ENCODE results near the gene KMT5B.

The KMT5B gene

GRCh38 chr11:68179847-68180246 lies 33.2 kb downstream of the KMT5B start:
- no peak for DNase-seq

- DNase-seq, result no peak
Measured at GRCh38 chr11:68177877-68178276, 35.2 kb downstream of the KMT5B start.

DNA sequence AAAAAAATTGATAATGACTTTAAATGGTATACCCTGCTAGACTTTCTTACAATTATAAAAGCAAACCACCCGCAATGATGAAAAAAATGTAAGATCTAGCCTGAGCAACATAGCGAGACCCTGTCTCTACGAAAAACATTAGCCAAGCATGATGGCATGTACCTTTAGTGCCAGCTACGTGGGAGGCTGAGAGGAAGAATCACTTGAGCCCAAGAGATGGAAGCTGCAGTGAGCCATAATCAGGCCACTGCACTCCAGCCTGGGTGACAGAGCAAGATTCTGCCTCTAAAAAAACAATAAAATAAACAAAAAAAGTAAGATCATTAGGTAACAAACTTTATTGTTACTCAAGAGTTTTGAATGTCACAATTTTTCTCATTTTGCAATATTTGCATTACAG lies 39.2 kb downstream of the KMT5B start:
- DNase-seq, result no peak

GRCh38 chr11:68169442-68169841 lies 43.7 kb downstream of the KMT5B start:
- no peak for DNase-seq

DNA sequence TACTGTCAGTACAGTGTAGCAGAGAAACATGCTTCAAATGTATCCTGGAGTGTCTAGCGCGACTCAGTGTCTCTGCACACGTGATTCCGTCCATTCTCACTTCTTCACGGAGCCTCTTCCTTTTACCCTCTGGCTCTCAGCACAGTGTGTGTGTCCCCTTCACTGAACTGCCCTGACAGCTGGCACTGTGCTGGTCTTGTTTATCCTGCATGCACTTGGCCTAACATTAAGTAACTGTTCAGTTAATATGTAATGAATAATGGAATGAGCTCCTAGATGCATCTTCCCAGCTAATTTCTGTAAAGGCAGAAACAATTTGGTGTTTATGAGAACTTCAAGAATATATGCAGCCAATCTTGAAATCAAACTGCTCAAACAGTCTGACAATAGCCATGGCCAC lies 44.4 kb downstream of the KMT5B start:
- no peak for DNase-seq

DNA sequence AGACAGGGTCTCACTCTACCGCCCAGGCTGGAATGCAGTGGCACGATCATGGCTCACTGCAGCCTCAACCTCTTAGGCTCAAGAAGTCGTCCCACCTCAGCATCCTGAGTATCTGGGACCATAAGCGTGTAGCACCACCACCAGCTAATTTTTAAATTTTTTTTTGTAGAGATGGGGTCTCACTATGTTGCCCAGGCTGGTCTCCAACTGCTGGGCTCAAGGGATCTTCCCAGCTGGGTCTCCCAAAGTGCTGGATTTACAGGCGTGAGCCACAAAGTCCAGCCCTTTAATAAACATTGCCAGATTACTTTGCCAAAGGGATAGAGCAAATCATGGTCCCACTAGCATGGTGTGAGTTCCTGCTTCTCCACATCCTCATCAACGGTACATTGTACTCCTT lies 45.6 kb downstream of the KMT5B start:
- no peak for DNase-seq

DNA sequence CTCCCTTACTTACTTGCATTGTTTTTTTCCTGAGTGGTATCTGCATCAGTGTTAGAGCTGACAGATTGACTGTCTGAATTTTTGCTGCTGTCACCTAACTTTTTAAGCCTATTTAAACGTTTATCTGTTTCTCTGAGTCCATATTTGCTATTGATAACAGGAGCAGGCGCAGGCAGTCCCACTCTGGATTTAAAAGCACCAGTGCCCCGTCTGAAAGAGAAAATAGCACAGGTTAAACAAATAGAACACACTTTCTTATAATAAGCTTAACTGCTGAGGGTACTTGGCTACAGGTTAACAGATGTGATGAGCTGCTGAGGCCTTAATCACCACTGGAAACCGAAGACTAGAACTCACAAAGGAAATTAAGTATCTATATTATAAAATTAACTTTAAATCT lies 46.1 kb downstream of the KMT5B start:
- DNase-seq, result no peak

DNA sequence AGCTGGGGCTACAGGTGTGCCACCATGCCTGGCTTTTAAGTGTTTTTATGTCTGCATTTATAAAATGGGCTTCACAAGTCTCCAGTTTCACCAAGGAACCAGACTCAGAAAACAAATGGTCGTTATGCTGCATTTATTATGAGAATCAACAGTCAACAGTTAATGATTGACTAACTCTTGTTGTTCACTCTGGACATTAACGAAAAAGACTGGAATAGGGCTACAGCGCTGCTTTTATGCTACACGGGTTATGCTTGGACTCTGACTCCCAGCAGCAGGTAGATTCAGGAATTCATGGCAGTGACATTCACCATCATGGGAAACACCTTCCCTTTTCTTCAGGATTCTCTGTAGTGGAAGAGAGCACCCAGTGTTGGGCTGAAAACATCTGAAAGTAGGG lies 47.5 kb downstream of the KMT5B start:
- no peak for DNase-seq

- no peak for DNase-seq
Measured at GRCh38 chr11:68164437-68164836, 48.7 kb downstream of the KMT5B start.

GRCh38 chr11:68163691-68164090 lies 49.4 kb downstream of the KMT5B start:
- no peak for DNase-seq

DNA sequence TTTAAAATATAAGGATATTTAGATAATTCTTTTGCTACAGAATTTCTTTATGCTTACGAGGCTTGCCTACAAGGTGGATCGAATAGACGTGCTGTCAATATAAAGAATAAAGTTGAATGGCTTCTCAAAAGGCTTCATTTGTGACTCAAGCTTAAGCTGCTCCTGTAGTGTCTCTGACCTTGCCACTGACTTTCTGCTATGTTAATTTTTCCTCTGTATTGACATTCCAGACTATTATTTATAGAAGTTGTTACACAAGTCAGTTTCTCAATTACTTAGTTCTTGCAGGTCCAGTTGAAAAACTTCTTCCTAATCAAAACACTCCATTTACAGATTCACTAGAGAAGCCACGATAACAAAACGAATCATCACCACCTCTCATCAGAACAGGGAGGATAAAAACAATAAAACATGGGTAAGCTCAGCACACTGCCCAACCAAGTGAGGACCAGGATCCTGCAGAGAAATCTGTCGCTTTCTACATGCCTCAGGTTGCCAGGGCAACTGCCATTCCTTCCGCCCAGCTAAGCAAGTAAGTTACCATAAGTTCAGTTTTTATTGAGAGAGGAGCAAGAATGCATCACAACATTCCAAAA lies 52.9 kb downstream of the KMT5B start:
- DNase-seq, result no peak

GRCh38 chr11:68159665-68160064 lies 53.4 kb downstream of the KMT5B start:
- DNase-seq, result no peak

DNA sequence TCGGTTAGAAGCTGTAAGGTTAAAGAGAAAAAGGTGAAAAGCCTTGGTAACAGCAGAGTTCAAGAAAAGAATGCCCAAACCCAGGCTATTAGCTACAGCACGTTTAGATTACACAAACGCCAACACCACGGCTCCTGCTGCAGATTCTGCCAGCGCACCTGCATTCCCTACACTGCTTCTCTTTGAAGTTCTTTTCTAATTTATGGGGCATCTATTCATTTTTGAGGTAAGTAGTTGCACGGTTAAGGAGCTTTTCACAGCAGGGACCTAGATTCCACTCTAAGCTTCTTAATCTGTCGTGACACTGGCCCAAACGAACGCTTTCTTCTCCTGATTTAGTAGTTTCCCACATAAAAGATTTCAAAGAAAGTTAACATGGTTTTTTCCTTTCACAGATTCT lies 53.9 kb downstream of the KMT5B start:
- no peak for DNase-seq

- no peak for DNase-seq
Measured at GRCh38 chr11:68158580-68158979, 54.5 kb downstream of the KMT5B start.

- no peak for DNase-seq
Measured at GRCh38 chr11:68153742-68154141, 59.4 kb downstream of the KMT5B start.

- DNase-seq, result no peak
Measured at GRCh38 chr11:68150037-68150436, 63.1 kb downstream of the KMT5B start.

GRCh38 chr11:68149417-68149816 lies 63.7 kb downstream of the KMT5B start:
- no peak for DNase-seq

GRCh38 chr11:68148879-68149278 lies 64.2 kb downstream of the KMT5B start:
- no peak for DNase-seq

DNA sequence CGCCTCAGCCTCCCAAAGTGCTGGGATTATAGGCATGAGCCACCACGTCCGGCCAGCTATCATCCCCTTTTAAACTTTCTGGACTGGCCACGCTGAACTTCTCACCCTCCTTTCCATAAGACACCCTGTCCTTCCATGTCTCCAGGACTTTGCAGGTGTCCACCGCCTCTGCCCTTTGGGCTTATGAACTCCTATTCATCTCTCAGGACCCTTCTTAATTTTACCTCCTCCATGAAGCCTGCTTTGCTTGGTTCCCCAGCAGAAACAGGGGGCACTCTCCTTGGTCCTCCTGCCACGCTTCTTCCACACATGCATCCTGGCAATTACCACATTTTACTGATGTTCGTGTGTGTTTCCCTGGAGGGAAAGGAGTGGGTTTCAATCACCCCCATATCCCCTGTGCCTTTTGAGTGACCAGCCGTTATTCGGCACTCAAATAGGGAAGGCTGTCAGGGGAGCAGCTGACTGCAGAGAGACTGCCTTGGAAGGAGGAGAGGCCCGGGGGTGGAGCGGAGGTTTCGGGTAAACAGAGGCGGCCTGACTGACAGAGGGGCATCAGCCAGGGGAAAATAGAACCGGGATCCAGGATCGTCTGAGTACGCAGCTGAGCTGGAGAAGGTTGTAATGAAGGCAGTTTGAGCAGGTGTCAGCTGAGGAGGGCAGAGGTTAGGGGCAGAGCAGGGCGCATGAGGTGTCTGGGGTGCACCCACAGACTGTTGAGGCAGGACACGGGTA lies 64.9 kb downstream of the KMT5B start:
- no peak for DNase-seq

DNA sequence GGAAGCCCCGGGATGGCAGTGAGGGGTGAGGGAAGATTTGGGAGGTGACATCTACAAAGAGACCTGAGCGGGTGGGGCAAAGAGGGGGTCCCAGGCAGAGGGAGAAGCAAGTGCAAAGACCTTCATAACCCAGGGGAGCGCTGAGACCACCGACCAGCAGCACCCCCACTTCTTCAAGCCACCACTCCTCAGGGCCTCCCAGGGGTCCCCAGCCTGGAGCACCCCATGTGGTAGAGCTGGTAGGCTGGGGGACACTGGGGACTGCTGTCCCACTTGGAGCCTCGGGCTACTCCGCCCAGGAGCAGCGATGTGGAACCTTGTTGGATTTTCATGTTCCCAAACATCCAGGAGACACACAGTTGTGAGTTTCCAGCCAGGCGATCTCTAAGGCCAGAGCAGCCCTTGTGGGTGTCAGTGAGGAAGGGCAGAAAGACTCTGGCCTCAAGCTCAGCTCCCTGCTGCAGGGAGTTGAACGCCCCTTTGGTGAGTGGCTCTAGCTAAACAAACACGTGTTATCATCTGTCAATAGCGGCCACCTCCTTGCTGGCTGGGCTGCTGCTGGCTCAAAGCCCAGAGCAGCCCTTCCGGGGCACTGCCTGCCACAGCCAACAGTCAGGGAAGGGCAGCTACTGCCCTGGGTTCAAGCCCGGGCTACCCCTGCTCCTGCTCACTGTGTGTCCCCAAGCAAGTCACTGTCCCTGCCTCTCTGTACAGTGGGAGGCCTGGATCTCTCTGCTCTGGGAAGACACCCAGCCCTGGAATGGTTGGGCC lies 66.2 kb downstream of the KMT5B start:
- peak; percentile 27 for DNase-seq

GRCh38 chr11:68146010-68146540 lies 67.0 kb downstream of the KMT5B start:
- peak; percentile 32 for DNase-seq

GRCh38 chr11:68145120-68145866 lies 67.8 kb downstream of the KMT5B start:
- no peak for DNase-seq

GRCh38 chr11:68143310-68143689 lies 69.8 kb downstream of the KMT5B start:
- DNase-seq, result no peak

All from NCI-H446 treated with DMSO at 0.1 percent for 48 hours (cell line).